HG03280 (cell line): Measurements from ENCODE around the gene GPRC5A.

ENCODE experiments used
- ATAC-seq: cut with Tn5 transposase; IDR thresholded peaks from one replicate; pipeline ENCODE4 v1.9.1; 2021; ENCODE audit warnings: mild to moderate bottlenecking, moderate library complexity; ENCODE audit not compliant: unreplicated experiment

The GPRC5A gene

GRCh38 chr12:12938541-12938940, 47.2 kb downstream of the GPRC5A start:
- no peak for ATAC-seq

- no peak for ATAC-seq
Observed at GRCh38 chr12:12939888-12940287, 48.5 kb downstream of the GPRC5A start.

GRCh38 chr12:12941450-12942350, 50.3 kb downstream of the GPRC5A start:
- no peak for ATAC-seq

DNA sequence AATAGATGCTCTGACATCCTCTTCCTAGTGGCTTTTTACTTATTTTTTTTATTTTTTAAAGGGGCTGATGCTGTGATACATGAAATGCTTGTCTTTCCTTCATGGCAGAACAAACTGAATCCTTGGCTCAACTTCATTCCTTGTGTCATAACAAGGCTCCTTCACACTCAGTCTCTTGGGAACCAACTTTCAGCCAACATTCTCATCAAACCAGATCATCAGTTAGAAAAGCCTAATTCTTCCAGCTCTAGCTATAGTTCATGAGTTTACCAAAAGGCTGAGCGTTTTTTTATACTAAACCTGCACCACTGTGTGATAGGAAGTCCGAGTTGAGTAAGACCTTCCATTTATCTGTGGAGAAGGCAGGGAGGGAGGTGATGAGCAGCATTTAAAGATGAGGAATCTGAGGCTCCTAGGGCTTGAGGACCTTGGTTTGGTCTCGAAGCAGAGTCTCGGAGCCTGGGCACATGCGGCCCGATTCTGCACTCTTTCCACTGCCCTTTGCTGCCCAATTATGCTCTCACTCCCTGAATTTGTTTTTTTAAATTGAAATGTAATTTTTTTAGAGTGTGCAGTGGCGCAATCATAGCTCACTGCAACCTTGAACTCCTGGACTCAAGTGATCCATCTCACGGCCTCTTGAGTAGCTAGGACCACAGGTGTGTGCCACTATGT, 52.4 kb downstream of the GPRC5A start:
- no peak for ATAC-seq

- no peak for ATAC-seq
Observed at GRCh38 chr12:12945591-12945990, 54.2 kb downstream of the GPRC5A start.

GRCh38 chr12:12946686-12947355, 55.5 kb downstream of the GPRC5A start:
- ATAC-seq, result no peak

GRCh38 chr12:12947902-12948301, 56.5 kb downstream of the GPRC5A start:
- ATAC-seq, result no peak

DNA sequence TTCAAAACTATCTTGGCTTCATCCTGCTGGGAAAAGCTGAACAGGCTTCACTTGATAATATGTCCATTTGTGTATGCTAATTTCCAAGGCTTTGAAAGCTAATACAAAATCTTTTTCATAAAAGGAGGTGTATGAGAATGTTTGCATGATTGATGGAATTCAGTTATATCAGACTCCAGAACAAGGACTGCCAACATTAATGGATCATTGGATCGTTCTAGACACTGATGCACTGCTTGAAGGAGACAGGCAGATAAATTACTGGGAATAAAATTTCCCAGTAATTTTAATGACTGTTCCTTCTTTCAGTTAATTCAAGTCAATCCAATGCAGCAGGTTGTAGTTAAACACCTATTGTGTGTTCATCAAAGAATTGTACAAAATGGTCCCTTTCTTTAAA, 60.1 kb downstream of the GPRC5A start:
- no peak for ATAC-seq

GRCh38 chr12:12952036-12952435, 60.7 kb downstream of the GPRC5A start, which contains the start of gene GPRC5D:
Gene GPRC5D, minus strand, starts transcription at chr12:12952170. Its CDS starts 1,786 bp downstream, at chr12:12950384.
- no peak for ATAC-seq

- no peak for ATAC-seq
Observed at GRCh38 chr12:12954356-12954755, 63.0 kb downstream of the GPRC5A start.

DNA sequence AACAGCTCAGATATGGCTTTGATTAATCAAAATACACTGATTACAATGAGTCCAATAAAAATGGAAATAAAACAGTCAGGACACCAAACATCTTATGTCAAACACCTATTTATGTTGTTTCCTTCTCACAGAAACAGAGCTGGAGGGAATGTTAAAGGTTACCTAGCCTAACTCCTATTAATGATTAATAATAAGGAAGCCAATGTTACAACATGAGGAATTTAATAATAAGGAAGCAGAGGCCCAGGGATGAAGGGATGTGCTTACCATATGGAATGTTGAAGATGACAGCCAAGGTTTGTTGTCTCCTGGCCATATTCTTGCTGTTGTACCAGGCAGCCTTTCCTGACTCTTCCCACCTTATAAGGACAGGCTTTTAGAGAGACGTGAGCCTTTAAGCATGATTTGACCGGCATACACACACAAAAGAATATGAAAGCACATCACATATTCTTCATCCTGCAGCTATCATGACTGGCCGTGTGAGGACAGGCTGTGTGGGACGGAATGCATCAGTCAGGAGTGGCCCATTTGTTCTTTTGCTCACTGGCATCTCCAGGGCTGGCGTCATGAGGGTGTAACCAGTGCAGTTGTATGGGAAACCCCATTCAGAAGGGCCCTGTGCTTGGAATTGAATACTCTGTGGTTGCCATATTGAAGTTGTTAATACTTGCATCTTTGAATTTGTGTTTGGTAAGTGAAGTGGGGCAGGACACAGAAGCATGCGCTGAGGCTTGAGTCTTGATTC, 63.7 kb downstream of the GPRC5A start:
- ATAC-seq, result no peak

DNA sequence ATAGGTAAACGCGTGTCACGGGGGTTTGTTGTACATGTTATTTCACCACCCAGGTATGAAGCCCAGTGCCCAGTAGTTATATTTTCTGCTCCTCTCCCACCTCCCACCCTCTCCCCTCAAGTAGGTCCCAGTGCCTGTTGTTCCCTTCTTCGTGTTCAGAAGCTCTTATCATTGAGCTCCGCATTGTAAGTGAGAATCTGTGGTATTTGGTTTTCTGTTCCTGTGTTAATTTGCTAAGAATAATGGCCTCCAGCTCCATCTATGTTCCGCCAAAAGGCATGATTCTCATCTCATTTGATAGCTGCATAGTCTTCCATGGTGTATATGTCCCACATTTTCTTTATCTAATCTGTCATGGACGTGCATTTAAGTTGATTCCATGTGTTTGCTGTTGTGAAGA, 67.5 kb downstream of the GPRC5A start:
- no peak for ATAC-seq

GRCh38 chr12:12960639-12961209, 69.4 kb downstream of the GPRC5A start:
- no peak for ATAC-seq

GRCh38 chr12:12964255-12964654, 72.9 kb downstream of the GPRC5A start:
- no peak for ATAC-seq

GRCh38 chr12:12965836-12966235, 74.5 kb downstream of the GPRC5A start:
- ATAC-seq, result no peak
